Endothelial cell of umbilical vein (primary cell): Measurements from ENCODE around the gene C16orf90.

Source experiments
- CTCF ChIP-seq, 2 donors: IDR thresholded peaks; 1 replicate in 1 of 2; 2 replicates in 1 of 2; pipeline ENCODE4 v1.5.1; 2011; ENCODE audit warnings: low read length in 2 of 2, mild to moderate bottlenecking in 2 of 2, moderate library complexity in 2 of 2, control low read depth in 1 of 2, inconsistent platforms in 1 of 2, low read depth in 1 of 2; ENCODE audit not compliant: insufficient read depth in 1 of 2; ENCODE audit errors: extremely low read depth in 1 of 2
- EZH2 ChIP-seq: IDR thresholded peaks from 2 replicates; pipeline ENCODE4 v1.6.1; 2012; ENCODE audit warnings: borderline replicate concordance, low read depth, mild to moderate bottlenecking, moderate library complexity, low read length, inconsistent platforms; ENCODE audit not compliant: severe bottlenecking
- FOS ChIP-seq: IDR thresholded peaks from 2 replicates; pipeline ENCODE4 v1.6.1; 2011; ENCODE audit warnings: mild to moderate bottlenecking, low read length, moderate library complexity, borderline replicate concordance; ENCODE audit not compliant: insufficient read depth
- JUN ChIP-seq: IDR thresholded peaks from 2 replicates; pipeline ENCODE4 v1.6.1; 2011; ENCODE audit warnings: borderline replicate concordance, low read depth; ENCODE audit not compliant: insufficient read length, insufficient read depth
- MAX ChIP-seq: IDR thresholded peaks from 2 replicates; pipeline ENCODE4 v1.6.1; 2011; ENCODE audit not compliant: insufficient read depth, insufficient read length
- POLR2A ChIP-seq: IDR thresholded peaks from 2 replicates; pipeline ENCODE4 v1.6.1; 2012; ENCODE audit warnings: low read depth, mild to moderate bottlenecking, control low read depth, low read length
- POLR2AphosphoS5 ChIP-seq: IDR thresholded peaks from 2 replicates; pipeline ENCODE4 v1.6.1; 2012; ENCODE audit warnings: low read depth, mild to moderate bottlenecking, control low read depth, low read length, moderate library complexity; ENCODE audit not compliant: insufficient read depth

- TF ChIP-seq JUN (no peak), MAX (no peak), EZH2 (no peak), CTCF (IDR thresholded peaks at IDR 0.05; ENCODE audit: extremely low read depth in 1 of 2, insufficient read depth in 1 of 2, low read depth in 1 of 2, low read length in 2 of 2) (no peak), POLR2AphosphoS5 (no peak), POLR2A (no peak), FOS (no peak)
These were observed 34.7 kb downstream of the C16orf90 start for GRCh38 chr16:3460585-3460984.
